Adrenal gland (tissue), 12 donors: Measurements from ENCODE around the gene SMNDC1. TPM values are rescaled to one million over a fixed set of nuclear protein-coding genes. Genes with fewer than 3 reads are reported as not detected.

Experiments
- DNase-seq, 7 donors: peaks; one replicate each; pipeline ENCODE4 v3.0.0-alpha.2; 2019 to 2020
- H3K27ac ChIP-seq, 5 donors: fragments of 200-600 bp; sonication (generic) in 4 of 5; 1 replicate in 3 of 5; 2 replicates in 2 of 5; pipeline versions ENCODE4 v1.5.1 to v1.8.0; 2016 to 2020; ENCODE audit warnings: mild to moderate bottlenecking in 1 of 5
- H3K27me3 ChIP-seq: fragments of 200-600 bp; 2 replicates; pipeline ENCODE4 v1.8.0; 2021
- H3K36me3 ChIP-seq, 2 donors: fragments of 200-600 bp; replicated peaks in 1 of 2; 1 replicate in 1 of 2; 2 replicates in 1 of 2; pipeline versions ENCODE4 v1.5.1 to v1.8.0; 2018 to 2022
- H3K4me1 ChIP-seq, 2 donors: fragments of 200-600 bp; replicated peaks in 1 of 2; 1 replicate in 1 of 2; 2 replicates in 1 of 2; pipeline versions ENCODE4 v1.5.1 to v1.8.0; 2018 to 2021
- H3K4me3 ChIP-seq, 4 donors: fragments of 200-600 bp; sonication (generic) in 3 of 4; one replicate each; pipeline ENCODE4 v1.5.1; 2016 to 2018
- H3K9me3 ChIP-seq, 3 donors: fragments of 200-600 bp; sonication (generic) in 1 of 3; replicated peaks in 1 of 3; 1 replicate in 2 of 3; 2 replicates in 1 of 3; pipeline versions ENCODE4 v1.5.1 to v1.8.0; 2016 to 2021
- CTCF ChIP-seq, 6 experiments: fragments of 450-650 bp in 4 of 6; fragments of 200-600 bp in 2 of 6; sonication (generic) in 1 of 6; IDR thresholded peaks; 1 replicate in 5 of 6; 2 replicates in 1 of 6; pipeline versions ENCODE4 v1.5.1 to v1.8.0; 2016 to 2021; ENCODE audit warnings: antibody characterized with exemption in 6 of 6, mild to moderate bottlenecking in 2 of 6, moderate library complexity in 1 of 6
- POLR2A ChIP-seq, 2 donors: fragments of 450-650 bp; IDR thresholded peaks; one replicate each; pipeline ENCODE4 v1.6.1; 2017; ENCODE audit warnings: antibody characterized with exemption in 2 of 2, mild to moderate bottlenecking in 2 of 2, moderate library complexity in 1 of 2
- WGBS, 4 donors: extraction: QIAGEN DNeasy Blood & Tissue Kit in 2 of 4; methylation state at CpG; one replicate each; pipeline versions ENCODE4 v1.1.5 to v1.1.7; 2013 to 2017; 5-methylcytosine and 5-hydroxymethylcytosine counted together
- intact Hi-C, 2 donors: fragments of 100-400 bp; cut with DNase I; formaldehyde crosslinking; loops; one replicate each; pipeline versions ENCODE4 v1.14.1 to v1.15.0; 2022 to 2023
- polyA plus RNA-seq, 3 donors: library from polyadenylated mRNA; stranded (reverse); fragments of 200-250 nt in 2 of 3; fragments of 350-450 nt in 1 of 3; fragmentation: Illumina TruSeq in 1 of 3; extraction: RNeasy Lipid Tissue Mini Kit (QIAGEN cat#74804) in 1 of 3; gene quantifications; one replicate each; pipeline ENCODE4 v1.2.3, GENCODE V29; 2013 to 2014
- total RNA-seq, 9 donors: library from RNA; depleted of rRNA in 4 of 9; stranded (reverse); fragments of >200 nt in 4 of 9; fragments of 120-200 nt in 1 of 9; fragmentation: NEBNext Ultra II Directional in 1 of 9; extraction: Animal tissue kit (Norgen Biotek cat#: 25700) in 1 of 9; gene quantifications; one replicate each; pipeline versions ENCODE4 v1.1.0 to v1.2.4, GENCODE V29; 2013 to 2023
- donor health status: healthy with polysubstance abuse.
- donor health status: Bipolar disorder and iron deficiency.
- donor health status: DM: yes; HTN: yes; CAD: no.
- donor health status: DM: no; HTN: no; CAD: no.
- donor health status: DM: no; HTN: no; CAD: no.
- donor health status: DM: yes; HTN: yes; CAD: no.

The SMNDC1 gene
- total and polyA plus RNA-seq, 12 donors: 3.7 to 34.4 (median 9.9) TPM

- Histone ChIP-seq H3K36me3 (no peaks in the 10 kb centered on the region), H3K4me1 (no peaks in the 10 kb centered on the region), H3K9me3 (peaks cover 0 to 7% (median 0%) of the 10 kb centered on the region in 3 donors), H3K27me3 (no peaks in the 10 kb centered on the region), H3K27ac (no peak overlapping the region), H3K4me3 (no peak overlapping the region)
- peak in 1 of 7 donors; percentile 9 for DNase-seq
- WGBS, 4 donors: 67 to 80% (median 75%) methylated on average over 5 of the region's 5 CpGs
- TF ChIP-seq CTCF (IDR thresholded peaks at IDR 0.05): no peak
- intact Hi-C loops: no loop called here
Observed at GRCh38 chr10:110324201-110324804, 19.6 kb upstream of the SMNDC1 start.

- Histone ChIP-seq H3K4me3 (no peak overlapping the region), H3K36me3 (no peaks in the 10 kb centered on the region), H3K4me1 (no peaks in the 10 kb centered on the region), H3K27me3 (no peaks in the 10 kb centered on the region), H3K27ac (no peak overlapping the region), H3K9me3 (peaks cover 0 to 7% (median 0%) of the 10 kb centered on the region in 3 donors)
- intact Hi-C loops: no loop called here
- DNase-seq: no peak
- TF ChIP-seq POLR2A (IDR thresholded peaks at IDR 0.05): no peak
- TF ChIP-seq CTCF (IDR thresholded peaks at IDR 0.05): no peak
- 61 to 82% (median 76%) methylated on average over 2 of the region's 2 CpGs for WGBS, 4 donors
Observed at GRCh38 chr10:110323503-110323902, 18.8 kb upstream of the SMNDC1 start.

- H3K4me1 ChIP-seq: no peaks in the 10 kb centered on the region
- no peaks in the 10 kb centered on the region for H3K27me3 ChIP-seq
- TF ChIP-seq CTCF (IDR thresholded peaks at IDR 0.05) (no peak), POLR2A (IDR thresholded peaks at IDR 0.05) (no peak)
- intact Hi-C loops: no loop called here
- DNase-seq: no peak
- peaks cover 0 to 7% (median 0%) of the 10 kb centered on the region in 3 donors for H3K9me3 ChIP-seq
- H3K4me3 ChIP-seq: no peak overlapping the region
- H3K27ac ChIP-seq: no peak overlapping the region
- no peaks in the 10 kb centered on the region for H3K36me3 ChIP-seq
- 70 to 74% (median 72%) methylated on average over 6 of the region's 6 CpGs for WGBS, 4 donors
Observed at GRCh38 chr10:110321869-110322620, 17.3 kb upstream of the SMNDC1 start.

- 83 to 90% (median 86%) methylated on average over 9 to 15 of the region's 15 CpGs for WGBS, 4 donors
- Histone ChIP-seq H3K27me3 (peaks cover 3% of the 10 kb centered on the region), H3K4me1 (no peaks in the 10 kb centered on the region), H3K4me3 (no peak overlapping the region), H3K36me3 (no peaks in the 10 kb centered on the region), H3K27ac (no peak overlapping the region), H3K9me3 (peaks cover 0 to 7% (median 0%) of the 10 kb centered on the region in 3 donors)
- TF ChIP-seq POLR2A (IDR thresholded peaks at IDR 0.05) (no peak), CTCF (IDR thresholded peaks at IDR 0.05) (no peak)
- intact Hi-C loops: no loop called here
- no peak for DNase-seq
Observed at GRCh38 chr10:110317866-110318850, 13.4 kb upstream of the SMNDC1 start.
